HepG2 (cell line): ENCODE measurements around the gene CAMK2G. TPM values are rescaled to one million over a fixed set of nuclear protein-coding genes. Genes with fewer than 3 reads are reported as not detected.

Experiments
- ADNP ChIP-seq: sonication (generic); formaldehyde crosslinking; IDR thresholded peaks from 2 replicates; pipeline ENCODE4 v1.4.0; 2020; ENCODE audit warnings: missing genetic modification reagents
- CHCHD3 ChIP-seq: sonication (generic); formaldehyde crosslinking; IDR thresholded peaks from 2 replicates; pipeline ENCODE4 v1.8.0; 2022; ENCODE audit warnings: mild to moderate bottlenecking, missing genetic modification reagents, moderate library complexity
- ETV5 ChIP-seq: IDR thresholded peaks from 2 replicates; pipeline ENCODE4 v1.6.1; 2018; ENCODE audit warnings: missing biosample characterization, missing genetic modification reagents, inconsistent platforms, borderline replicate concordance
- GMEB2 ChIP-seq: IDR thresholded peaks from 2 replicates; pipeline ENCODE4 v1.6.1; 2016; ENCODE audit warnings: missing biosample characterization, missing genetic modification reagents, low read depth
- GTF2F1 ChIP-seq: fragments of 150-350 bp; IDR thresholded peaks from 2 replicates; pipeline ENCODE4 v1.6.1; 2014; ENCODE audit warnings: low read length
- HDAC6 ChIP-seq: fragments of 200-600 bp; sonication (generic); IDR thresholded peaks from 2 replicates; pipeline ENCODE4 v1.7.0; 2017; ENCODE audit warnings: mild to moderate bottlenecking, antibody characterized with exemption, low read length, low read depth
- HMG20A ChIP-seq: IDR thresholded peaks from 2 replicates; pipeline ENCODE4 v1.6.1; 2016; ENCODE audit warnings: borderline replicate concordance
- HNRNPK ChIP-seq: fragments of 200-400 bp; formaldehyde crosslinking; IDR thresholded peaks from 2 replicates; pipeline ENCODE4 v1.6.1; 2018; ENCODE audit warnings: low read length, low read depth, moderate library complexity, mild to moderate bottlenecking; ENCODE audit not compliant: poor library complexity, severe bottlenecking
- HOXA7 ChIP-seq: sonication (generic); formaldehyde crosslinking; IDR thresholded peaks from 2 replicates; pipeline ENCODE4 v1.8.1; 2022; ENCODE audit warnings: mild to moderate bottlenecking, missing genetic modification reagents, moderate library complexity
- KAT7 ChIP-seq: IDR thresholded peaks from 2 replicates; pipeline ENCODE4 v1.6.1; 2018; ENCODE audit warnings: borderline replicate concordance, missing compliant biosample characterization
- KLF9 ChIP-seq: IDR thresholded peaks from 2 replicates; pipeline ENCODE4 v1.6.1; 2016; ENCODE audit warnings: low read depth
- KMT2A ChIP-seq: sonication (generic); formaldehyde crosslinking; IDR thresholded peaks from 2 replicates; pipeline ENCODE4 v1.4.0; 2020; ENCODE audit warnings: missing genetic modification reagents
- NR0B2 ChIP-seq: sonication (generic); formaldehyde crosslinking; IDR thresholded peaks from 2 replicates; pipeline ENCODE4 v1.4.0; 2020; ENCODE audit warnings: mild to moderate bottlenecking, missing genetic modification reagents
- ZFP36L1 ChIP-seq: sonication (generic); formaldehyde crosslinking; IDR thresholded peaks from 2 replicates; pipeline ENCODE4 v1.8.0; 2022; ENCODE audit warnings: mild to moderate bottlenecking, missing genetic modification reagents, moderate library complexity
- ZNF180 ChIP-seq: sonication (generic); formaldehyde crosslinking; IDR thresholded peaks from 2 replicates; pipeline ENCODE4 v1.4.0; 2020; ENCODE audit warnings: low read depth, missing genetic modification reagents, borderline replicate concordance
- ZNF251 ChIP-seq: sonication (generic); formaldehyde crosslinking; IDR thresholded peaks from 2 replicates; pipeline ENCODE4 v1.9.0; 2021; ENCODE audit warnings: mild to moderate bottlenecking, missing genetic modification reagents
- ZNF260 ChIP-seq: sonication (generic); formaldehyde crosslinking; IDR thresholded peaks from 2 replicates; pipeline ENCODE4 v1.4.0; 2020; ENCODE audit warnings: missing genetic modification reagents, low read depth, mild to moderate bottlenecking, borderline replicate concordance
- ZNF468 ChIP-seq: sonication (generic); formaldehyde crosslinking; IDR thresholded peaks from 2 replicates; pipeline ENCODE4 v1.8.0; 2022; ENCODE audit warnings: mild to moderate bottlenecking, moderate library complexity, missing genetic modification reagents
- ZNF564 ChIP-seq: sonication (generic); formaldehyde crosslinking; IDR thresholded peaks from 2 replicates; pipeline ENCODE4 v1.8.1; 2023; ENCODE audit warnings: mild to moderate bottlenecking, missing genetic modification reagents
- ZNF615 ChIP-seq: sonication (generic); formaldehyde crosslinking; IDR thresholded peaks from 2 replicates; pipeline ENCODE4 v1.5.0; 2020; ENCODE audit warnings: mild to moderate bottlenecking, missing genetic modification reagents, borderline replicate concordance
- ZNF629 ChIP-seq: sonication (generic); formaldehyde crosslinking; conservative IDR thresholded peaks from 2 replicates; pipeline ENCODE4 v1.5.0; 2020; ENCODE audit warnings: missing genetic modification reagents
- ZNF7 ChIP-seq: IDR thresholded peaks from 2 replicates; pipeline ENCODE4 v1.6.1; 2016; ENCODE audit warnings: missing biosample characterization, missing genetic modification reagents
- ZNF781 ChIP-seq: sonication (generic); formaldehyde crosslinking; IDR thresholded peaks from 2 replicates; pipeline ENCODE4 v1.5.1; 2020; ENCODE audit warnings: borderline replicate concordance, mild to moderate bottlenecking, missing genetic modification reagents; ENCODE audit errors: not compliant biosample characterization
- ZNF839 ChIP-seq: sonication (generic); formaldehyde crosslinking; IDR thresholded peaks from 2 replicates; pipeline ENCODE4 v1.4.0; 2020; ENCODE audit warnings: missing genetic modification reagents, mild to moderate bottlenecking, borderline replicate concordance
- polyA plus RNA-seq, 8 experiments: library from polyadenylated mRNA; depleted of rRNA in 3 of 8; stranded (reverse) in 7 of 8; unstranded in 1 of 8; fragments of >200 nt; fragmentation: Illumina TruSeq in 4 of 8; extraction: Trizol in 4 of 8; gene quantifications; 2 replicates each; pipeline versions ENCODE4 v1.2.1 to v1.2.3, GENCODE V29; 2011 to 2016; ENCODE audit warnings: low read depth in 4 of 8, missing spikeins in 1 of 8, mixed read lengths in 1 of 8; ENCODE audit not compliant: insufficient read depth in 1 of 8
- total RNA-seq, 5 experiments: library from RNA; depleted of rRNA; stranded (reverse); fragments of >200 nt; fragmentation: Illumina TruSeq; extraction: Trizol; gene quantifications; 2 replicates each; pipeline ENCODE4 v1.2.3, GENCODE V29; 2016; ENCODE audit warnings: low read depth in 1 of 5
- TF ChIP-seq, protein P1 (sequence below): sonication (generic); formaldehyde crosslinking; IDR thresholded peaks from 2 replicates; pipeline ENCODE4 v1.4.0; 2020; ENCODE audit warnings: missing genetic modification reagents, mild to moderate bottlenecking, borderline replicate concordance

The CAMK2G gene
- total and polyA plus RNA-seq, 2 of the 13 experiments (the other 11 are each of a cell fraction or from before 2014, with no cell fraction given), result 15.9 to 18.8 TPM

- TF ChIP-seq, protein P1, sequence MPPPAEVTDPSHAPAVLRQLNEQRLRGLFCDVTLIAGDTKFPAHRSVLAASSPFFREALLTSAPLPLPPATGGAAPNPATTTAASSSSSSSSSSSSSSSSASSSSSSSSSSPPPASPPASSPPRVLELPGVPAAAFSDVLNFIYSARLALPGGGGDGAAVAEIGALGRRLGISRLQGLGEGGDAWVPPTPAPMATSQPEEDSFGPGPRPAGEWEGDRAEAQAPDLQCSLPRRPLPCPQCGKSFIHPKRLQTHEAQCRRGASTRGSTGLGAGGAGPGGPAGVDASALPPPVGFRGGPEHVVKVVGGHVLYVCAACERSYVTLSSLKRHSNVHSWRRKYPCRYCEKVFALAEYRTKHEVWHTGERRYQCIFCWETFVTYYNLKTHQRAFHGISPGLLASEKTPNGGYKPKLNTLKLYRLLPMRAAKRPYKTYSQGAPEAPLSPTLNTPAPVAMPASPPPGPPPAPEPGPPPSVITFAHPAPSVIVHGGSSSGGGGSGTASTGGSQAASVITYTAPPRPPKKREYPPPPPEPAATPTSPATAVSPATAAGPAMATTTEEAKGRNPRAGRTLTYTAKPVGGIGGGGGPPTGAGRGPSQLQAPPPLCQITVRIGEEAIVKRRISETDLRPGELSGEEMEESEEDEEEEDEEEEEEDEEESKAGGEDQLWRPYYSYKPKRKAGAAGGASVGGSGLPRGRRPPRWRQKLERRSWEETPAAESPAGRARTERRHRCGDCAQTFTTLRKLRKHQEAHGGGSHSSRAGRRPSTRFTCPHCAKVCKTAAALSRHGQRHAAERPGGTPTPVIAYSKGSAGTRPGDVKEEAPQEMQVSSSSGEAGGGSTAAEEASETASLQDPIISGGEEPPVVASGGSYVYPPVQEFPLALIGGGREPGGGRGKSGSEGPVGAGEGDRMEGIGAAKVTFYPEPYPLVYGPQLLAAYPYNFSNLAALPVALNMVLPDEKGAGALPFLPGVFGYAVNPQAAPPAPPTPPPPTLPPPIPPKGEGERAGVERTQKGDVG (CRISPR knock-in tag), result no peak
- TF ChIP-seq HOXA7 (CRISPR knock-in tag) (no peak), ADNP (no peak), KLF9 (CRISPR knock-in tag) (no peak), ZNF251 (CRISPR knock-in tag) (no peak), GTF2F1 (no peak), ETV5 (CRISPR knock-in tag) (peak; percentile 43), ZNF615 (CRISPR knock-in tag) (no peak), KAT7 (no peak), ZNF180 (CRISPR knock-in tag) (no peak), ZNF564 (CRISPR knock-in tag) (no peak), ZNF260 (CRISPR knock-in tag) (no peak), ZNF468 (CRISPR knock-in tag) (no peak), ZNF629 (CRISPR knock-in tag) (no peak), ZFP36L1 (CRISPR knock-in tag) (no peak), HDAC6 (no peak), ZNF7 (CRISPR knock-in tag) (no peak), NR0B2 (CRISPR knock-in tag) (peak; percentile 31; the same call in 1 of the 2 replicates), CHCHD3 (CRISPR knock-in tag) (no peak), ZNF781 (CRISPR knock-in tag) (no peak), HMG20A (CRISPR knock-in tag) (no peak), HNRNPK (peak; percentile 90), KMT2A (peak; percentile 64; the same call in 1 of the 2 replicates), ZNF839 (no peak), GMEB2 (CRISPR knock-in tag) (no peak)
Measured at GRCh38 chr10:73785211-73785720, 89.1 kb downstream of the CAMK2G start, which contains the start of gene ZSWIM8 (continued).
